Measurements from ENCODE around the gene CFAP97. TPM values are rescaled to one million over a fixed set of nuclear protein-coding genes. Genes with fewer than 3 reads are reported as not detected.

CFAP97 gene
- total and polyA plus RNA-seq, 12 donors, result 3.3 to 20.9 (median 12.2) TPM

DNA sequence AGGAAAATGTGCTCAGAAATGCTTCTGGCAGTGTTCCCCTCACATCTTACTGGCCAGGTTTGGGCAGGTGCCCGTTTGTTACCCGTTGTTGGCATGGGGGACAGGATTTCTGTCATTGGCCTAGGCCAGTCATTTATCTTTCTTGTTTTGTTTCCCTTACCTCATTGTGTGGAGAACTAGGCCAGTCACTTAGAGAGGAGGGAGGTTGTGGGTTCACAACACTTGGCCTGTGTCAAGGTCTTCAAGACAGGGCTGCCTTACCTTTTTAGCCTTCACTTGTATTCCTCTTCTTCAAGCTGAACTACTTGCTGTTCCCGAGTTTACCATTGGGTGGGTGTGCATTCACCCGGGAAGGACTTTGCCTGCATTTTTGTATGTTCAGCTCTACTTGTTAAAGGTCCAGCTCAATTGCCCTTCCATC is 23.3 kb upstream of the CFAP97 start:
- ATAC-seq (peak in 7 of 8 donors; percentile 29 to 78 (median 63)), DNase-seq (no peak)
- no peak overlapping the region for H3K27ac ChIP-seq
- intact Hi-C loops (cut with DNase I), result no loop called here
- 38 to 42% methylated on average over 4 of the region's 4 CpGs for WGBS, 2 donors
- H3K36me3 ChIP-seq, result no peaks in the 10 kb centered on the region
- no peak overlapping the region for H3K4me3 ChIP-seq
- TF ChIP-seq CTCF (IDR thresholded peaks at IDR 0.05), result peak in 4 of 9 donors; percentile 7 to 30 (median 22)
- H3K4me1 ChIP-seq, result peaks cover 0 to 14% (median 0%) of the 10 kb centered on the region in 9 donors
- no peaks in the 10 kb centered on the region for H3K27me3 ChIP-seq
- no peaks in the 10 kb centered on the region for H3K9me3 ChIP-seq

DNA sequence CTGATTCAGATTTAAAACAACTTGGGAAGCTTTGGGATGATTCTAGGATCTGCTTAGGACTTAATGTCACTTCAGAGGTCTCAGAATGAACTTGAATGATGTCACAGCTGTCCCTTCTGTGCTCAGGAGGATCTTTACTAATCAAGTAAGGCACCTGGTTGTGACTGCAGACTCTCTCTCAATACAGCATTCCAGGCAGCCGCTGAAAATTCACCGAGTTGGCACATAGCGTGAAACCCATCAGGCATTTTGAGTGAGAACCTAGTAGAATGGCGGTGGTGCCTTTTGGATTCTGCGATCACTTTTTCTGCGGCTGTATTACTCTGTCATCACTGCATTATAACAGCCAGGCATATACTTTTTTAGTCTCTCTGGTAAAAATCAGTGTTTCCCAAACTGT is 22.1 kb upstream of the CFAP97 start:
- no peak for TF ChIP-seq CTCF (IDR thresholded peaks at IDR 0.05)
- no peaks in the 10 kb centered on the region for H3K36me3 ChIP-seq
- H3K27ac ChIP-seq, result no peak overlapping the region
- DNase-seq, result no peak
- H3K27me3 ChIP-seq, result no peaks in the 10 kb centered on the region
- no peak overlapping the region for H3K4me3 ChIP-seq
- H3K9me3 ChIP-seq, result no peaks in the 10 kb centered on the region
- intact Hi-C loops (cut with DNase I), result no loop called here
- 95 to 97% methylated on average over 6 of the region's 6 CpGs for WGBS, 2 donors
- ATAC-seq, result no peak
- peaks cover 0 to 14% (median 0%) of the 10 kb centered on the region in 9 donors for H3K4me1 ChIP-seq

GRCh38 chr4:185224597-185224996 is 20.8 kb upstream of the CFAP97 start:
- TF ChIP-seq CTCF (IDR thresholded peaks at IDR 0.05), result no peak
- H3K9me3 ChIP-seq, result no peaks in the 10 kb centered on the region
- intact Hi-C loops (cut with DNase I), result no loop called here

DNA sequence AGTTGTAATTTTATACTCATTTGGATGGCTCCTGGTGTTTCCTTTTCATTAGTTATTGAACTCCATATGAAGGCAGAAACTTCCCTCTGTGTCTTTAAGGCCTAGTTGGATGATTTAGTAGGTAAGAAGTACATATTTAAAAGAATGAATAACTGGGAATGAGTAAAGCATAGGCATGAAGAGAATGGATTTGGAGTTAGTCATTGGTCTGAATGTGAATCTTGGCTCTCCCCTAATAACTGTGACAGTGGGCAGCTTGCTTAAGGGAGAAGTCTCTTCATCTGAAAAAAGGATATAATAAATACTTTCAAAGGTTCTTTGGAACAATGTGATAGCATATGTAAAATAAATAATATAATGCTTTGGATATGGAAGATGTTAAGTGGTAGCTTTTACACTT is 18.8 kb upstream of the CFAP97 start:
- ATAC-seq (no peak), DNase-seq (no peak)
- intact Hi-C loops (cut with DNase I), result no loop called here
- TF ChIP-seq CTCF (IDR thresholded peaks at IDR 0.05), result no peak
- Histone ChIP-seq H3K9me3 (no peaks in the 10 kb centered on the region), H3K36me3 (no peaks in the 10 kb centered on the region), H3K4me3 (no peak overlapping the region), H3K27ac (no peak overlapping the region), H3K4me1 (peaks cover 0 to 28% (median 12%) of the 10 kb centered on the region in 9 donors), H3K27me3 (no peaks in the 10 kb centered on the region)

More at GRCh38 chr4:185224597-185224996, 20.8 kb upstream of the CFAP97 start:
- Histone ChIP-seq H3K36me3 (no peaks in the 10 kb centered on the region), H3K4me1 (peaks cover 0 to 21% (median 7%) of the 10 kb centered on the region in 9 donors), H3K4me3 (no peak overlapping the region), H3K27ac (no peak overlapping the region), H3K27me3 (no peaks in the 10 kb centered on the region)
- ATAC-seq (no peak), DNase-seq (no peak)

Data from heart right ventricle (tissue), 16 donors.